ENCODE measurements around the gene DROSHA. TPM values are rescaled to one million over a fixed set of nuclear protein-coding genes. Genes with fewer than 3 reads are reported as not detected.

The DROSHA gene
- total and polyA plus RNA-seq, 2 of the 4 experiments (the other 2 are of a cell fraction) = 36.4 to 36.5 TPM

GRCh38 chr5:31413030-31413812 is 118.7 kb downstream of the DROSHA start:
- H3K27ac ChIP-seq (ENCODE audit: insufficient read depth, low read length) = no peak overlapping the region; the same call in 1 of the 2 replicates
- in situ Hi-C loops (cut with MboI; ENCODE audit: low sequenced_read_pairs) = no loop called here

More at GRCh38 chr5:31413030-31413812, 118.7 kb downstream of the DROSHA start:
- no peak overlapping the region for H2AFZ ChIP-seq (replicated peaks; ENCODE audit: low read length, poor library complexity)
- DNase-seq = no peak
- intact Hi-C loops (cut with micrococcal nuclease) (no loop called here), dilution Hi-C loops (cut with HindIII; ENCODE audit: low sequenced_read_pairs, unreplicated experiment) (no loop called here)
- H4K20me1 ChIP-seq (ENCODE audit: insufficient read depth, low read length) = no peaks in the 10 kb centered on the region
- H4K5ac ChIP-seq (ENCODE audit: low read depth, low read length) = peak overlapping the region; percentile 36; the same call in 1 of the 2 replicates
- no peak overlapping the region for H4K91ac ChIP-seq (ENCODE audit: insufficient read depth, low read depth, low read length)
- H2BK20ac ChIP-seq (ENCODE audit: low read depth, low read length) = 0 out of 2 replicates have a peak overlapping the region, but pooled peaks have one; percentile 29
- peak overlapping the region; percentile 10 for H2AK9ac ChIP-seq (replicated peaks; ENCODE audit: low read depth, low read length, poor library complexity)
- H2BK15ac ChIP-seq (ENCODE audit: low read depth, low read length) = no peak overlapping the region
- ChIA-PET CTCF (no interaction called here), POLR2A (ENCODE audit: unreplicated experiment) (no interaction called here)
- peak overlapping the region; percentile 56 for H2BK5ac ChIP-seq (ENCODE audit: low read depth, low read length, poor library complexity, severe bottlenecking)
- H3K14ac ChIP-seq (replicated peaks; ENCODE audit: low read depth, low read length) = no peak overlapping the region
- H3K9me3 ChIP-seq (ENCODE audit: control insufficient read depth, insufficient read depth, low read length) = no peaks in the 10 kb centered on the region
- no peak for TF ChIP-seq USF2 (IDR thresholded peaks at IDR 0.05; ENCODE audit: low read depth, low read length)
- TF ChIP-seq CEBPB (IDR thresholded peaks at IDR 0.05; ENCODE audit: low read depth, low read length) = no peak
- TF ChIP-seq CHD1 (IDR thresholded peaks at IDR 0.05; ENCODE audit: low read depth, low read length) = no peak
- H3K4me3 ChIP-seq (ENCODE audit: insufficient read depth, low read depth, low read length) = no peak overlapping the region
- no peak overlapping the region for H3K18ac ChIP-seq (ENCODE audit: low read depth, low read length)
- H3K4ac ChIP-seq (ENCODE audit: low read depth, low read length) = peak overlapping the region; percentile 24; the same call in 1 of the 2 replicates
- no peak for ATAC-seq (ENCODE audit: low read depth)
- BruUV-seq (replicated peaks) = no TSS peak
- WGBS, 2 experiments (ENCODE audit: extremely low coverage in 2 of 2, insufficient read length in 1 of 2) = 62% methylated on average over 2 of the region's 8 CpGs; no CpG with 5 or more reads in 1 of the 2 experiments
- H3K4me2 ChIP-seq (ENCODE audit: low read depth, low read length) = no peak overlapping the region
- no peaks in the 10 kb centered on the region for H3K27me3 ChIP-seq (ENCODE audit: control insufficient read depth, insufficient read depth, low read length)
- peaks cover 15% of the 10 kb centered on the region for H3K36me3 ChIP-seq (ENCODE audit: control insufficient read depth, insufficient read depth, low read length)
- no peak overlapping the region for H3K9ac ChIP-seq (ENCODE audit: low read depth, low read length)
- H3K79me1 ChIP-seq (ENCODE audit: low read depth in 1 of 2, low read length in 2 of 2) = peaks cover 4 to 10% of the 10 kb centered on the region in 2 experiments
- H3K4me1 ChIP-seq (ENCODE audit: control insufficient read depth, insufficient read depth, low read length) = peaks cover 18% of the 10 kb centered on the region
- no peaks in the 10 kb centered on the region for H3K9me1 ChIP-seq (ENCODE audit: insufficient read depth, low read length)
- peak overlapping the region; percentile 37; the same call in 1 of the 2 replicates for H2BK120ac ChIP-seq (ENCODE audit: low read depth, low read length)
- H3K23ac ChIP-seq (ENCODE audit: low read depth, low read length) = 0 out of 2 replicates have a peak overlapping the region, but pooled peaks have one; percentile 17
- peak overlapping the region; percentile 22; the same call in 1 of the 2 replicates for H2AK5ac ChIP-seq (ENCODE audit: low read depth, low read length)
- H3K56ac ChIP-seq (ENCODE audit: extremely low read depth, insufficient read depth, low read length) = no peak overlapping the region
- peak overlapping the region in 1 of 2 experiments; percentile 17; a peak in 1 of 4 replicates for H4K8ac ChIP-seq (ENCODE audit: low read depth in 2 of 2, low read length in 2 of 2)
